NCI-H226 (cell line): ENCODE results near the gene PPP1R13L.
"Not testable (repeated sequence)": the region's sequence is repeated elsewhere in the genome, so short reads cannot be mapped to it uniquely, and the experiment has no call there.

Experiments
- DNase-seq: peaks from one replicate; pipeline ENCODE4 v3.0.0-alpha.2; 2015

PPP1R13L gene

GRCh38 chr19:45404557-45405434 is at the start of gene PPP1R13L:
PPP1R13L (minus strand) TSS chr19:45405069; CDS start chr19:45398318, 6,751 bp downstream.
- peak; percentile 36 for DNase-seq

DNA sequence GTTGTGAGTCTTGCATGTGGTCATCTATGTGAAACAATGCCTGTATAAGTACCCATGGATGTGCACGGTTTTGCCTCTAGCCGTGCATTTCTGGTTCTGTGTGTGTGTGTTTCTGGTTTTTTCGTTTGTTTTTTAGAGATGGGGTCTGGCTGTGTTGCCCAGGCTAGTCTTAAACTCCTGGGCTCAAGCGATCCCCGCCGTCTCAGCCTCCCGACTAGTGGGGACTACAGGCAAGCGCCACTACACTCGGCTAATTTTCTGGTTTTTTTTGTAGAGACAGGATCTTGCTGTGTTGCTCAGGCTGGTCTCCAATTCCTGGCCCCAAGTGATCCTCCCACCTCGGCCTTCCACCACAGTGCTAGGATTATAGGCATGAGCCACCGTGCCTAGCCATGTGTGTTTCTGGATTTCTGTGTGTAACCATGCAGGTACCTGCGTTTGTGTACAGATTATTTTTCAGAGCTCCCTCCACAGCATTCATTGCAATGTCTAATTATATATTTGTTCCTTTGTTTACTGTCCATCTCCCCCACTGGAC is 47.0 kb upstream of the PPP1R13L start:
- no peak for DNase-seq

DNA sequence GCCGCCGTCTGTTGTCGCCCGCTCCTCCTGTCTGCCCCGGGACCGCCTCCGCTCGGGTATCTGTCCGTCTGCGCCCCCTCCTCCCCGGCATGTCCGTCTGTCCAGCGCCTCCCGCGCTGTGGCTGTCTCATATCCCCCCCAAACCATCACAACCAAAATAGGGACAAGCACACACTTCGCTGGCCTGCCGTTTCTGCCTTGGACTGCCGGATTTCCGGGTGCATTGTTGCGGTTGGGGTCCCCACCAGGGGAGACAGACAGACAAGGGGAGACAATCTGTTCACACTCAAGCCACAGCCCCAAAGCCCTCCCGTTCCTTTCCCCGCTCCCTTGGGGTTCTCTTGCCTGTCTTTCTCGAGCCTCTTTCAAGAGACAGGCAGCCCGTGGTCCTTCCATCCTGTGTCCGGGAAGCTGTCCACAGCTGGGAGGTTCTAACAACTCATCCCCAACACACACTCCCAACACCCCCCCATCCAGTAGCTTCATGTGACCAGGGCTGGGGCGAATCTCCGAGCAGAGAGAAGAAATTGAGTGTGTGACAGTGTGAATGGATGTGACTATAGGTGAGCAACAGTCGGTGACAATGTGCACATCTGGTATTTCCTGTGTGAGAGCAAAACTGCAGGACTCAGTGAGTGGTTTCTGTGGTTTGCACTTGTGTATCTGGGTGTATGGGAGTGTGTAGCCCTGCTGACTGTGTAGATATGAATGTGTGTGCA is 46.4 kb upstream of the PPP1R13L start:
- no peak for DNase-seq

GRCh38 chr19:45450012-45450333 is 45.1 kb upstream of the PPP1R13L start:
- no peak for DNase-seq

DNA sequence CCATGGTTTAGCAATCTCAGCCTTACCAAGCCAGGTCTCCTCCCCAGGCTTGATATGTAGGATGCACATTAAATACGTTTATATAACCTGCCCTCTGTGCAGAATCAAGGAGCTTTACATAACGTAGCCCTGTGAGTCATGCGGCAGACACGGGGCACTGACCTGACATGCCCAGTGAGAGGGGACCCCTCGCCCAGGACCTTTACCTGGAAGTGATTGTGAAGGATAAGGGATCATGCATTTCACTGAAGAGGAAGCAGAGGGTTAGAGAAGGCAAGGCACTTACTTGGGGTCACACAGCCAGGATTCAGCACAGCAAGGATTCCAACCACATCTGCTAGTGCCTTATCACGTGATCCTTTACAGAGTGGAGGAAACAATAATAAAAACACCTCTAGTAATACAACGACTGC is 44.0 kb upstream of the PPP1R13L start:
- DNase-seq, result peak; percentile 66

- no peak for DNase-seq
Observed at GRCh38 chr19:45448425-45448756, 43.5 kb upstream of the PPP1R13L start.

GRCh38 chr19:45446944-45447343 is 42.1 kb upstream of the PPP1R13L start:
- DNase-seq, result no peak

GRCh38 chr19:45446295-45446694 is 41.4 kb upstream of the PPP1R13L start:
- no peak for DNase-seq

DNA sequence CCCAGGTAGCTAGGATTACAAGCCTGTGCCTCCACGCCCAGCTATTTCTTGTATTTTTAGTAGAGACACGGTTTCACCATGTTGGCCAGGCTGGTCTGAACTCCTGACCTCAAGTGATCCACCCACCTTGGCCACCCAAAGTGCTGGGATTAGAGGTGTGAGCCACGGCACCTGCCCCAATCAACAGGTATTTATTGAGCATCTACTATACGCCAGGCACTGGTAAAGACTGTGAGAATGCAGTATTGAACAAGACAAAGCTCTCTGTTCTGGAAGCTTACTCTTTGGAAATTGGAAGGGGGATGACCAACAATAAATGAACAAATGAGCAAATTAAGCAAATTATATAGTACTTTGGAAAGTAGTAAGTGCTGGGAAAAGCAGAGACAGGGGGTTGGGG is 40.3 kb upstream of the PPP1R13L start:
- DNase-seq, result no peak

DNA sequence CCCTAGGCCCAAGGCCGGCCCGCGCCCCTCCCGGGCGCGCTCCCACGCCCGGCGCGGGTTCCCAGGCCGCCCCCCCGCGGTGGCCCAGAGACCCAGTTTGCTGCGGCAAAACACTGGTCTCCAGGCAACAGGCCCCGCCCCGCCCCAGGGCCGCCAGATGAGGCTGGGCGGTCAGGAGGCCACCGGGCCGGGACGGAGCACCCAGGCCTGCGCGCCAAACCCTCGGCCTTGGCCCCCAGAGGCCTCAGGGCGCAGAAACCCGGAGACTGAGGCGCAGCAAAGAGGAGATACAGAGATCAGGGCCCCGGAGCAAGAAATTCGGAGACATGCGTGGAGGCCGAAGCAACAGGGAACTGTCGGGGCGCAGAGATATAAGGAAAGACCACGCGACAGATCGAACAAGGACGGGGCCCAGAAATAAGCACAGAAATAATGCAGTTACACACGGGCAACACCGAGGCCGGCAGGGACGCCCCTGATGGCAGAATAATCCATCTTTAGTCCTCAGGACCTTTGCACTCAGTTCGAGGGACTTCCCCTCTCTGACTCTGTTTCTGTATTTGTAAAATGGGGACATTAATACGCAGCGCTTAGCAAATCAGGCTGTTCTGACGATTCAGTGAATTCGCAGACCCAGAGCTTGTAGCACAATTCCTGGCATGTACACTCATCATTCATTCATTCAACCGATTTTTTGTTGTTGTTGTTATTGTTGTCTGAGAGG is 39.6 kb upstream of the PPP1R13L start:
- peak; percentile 67 for DNase-seq

DNA sequence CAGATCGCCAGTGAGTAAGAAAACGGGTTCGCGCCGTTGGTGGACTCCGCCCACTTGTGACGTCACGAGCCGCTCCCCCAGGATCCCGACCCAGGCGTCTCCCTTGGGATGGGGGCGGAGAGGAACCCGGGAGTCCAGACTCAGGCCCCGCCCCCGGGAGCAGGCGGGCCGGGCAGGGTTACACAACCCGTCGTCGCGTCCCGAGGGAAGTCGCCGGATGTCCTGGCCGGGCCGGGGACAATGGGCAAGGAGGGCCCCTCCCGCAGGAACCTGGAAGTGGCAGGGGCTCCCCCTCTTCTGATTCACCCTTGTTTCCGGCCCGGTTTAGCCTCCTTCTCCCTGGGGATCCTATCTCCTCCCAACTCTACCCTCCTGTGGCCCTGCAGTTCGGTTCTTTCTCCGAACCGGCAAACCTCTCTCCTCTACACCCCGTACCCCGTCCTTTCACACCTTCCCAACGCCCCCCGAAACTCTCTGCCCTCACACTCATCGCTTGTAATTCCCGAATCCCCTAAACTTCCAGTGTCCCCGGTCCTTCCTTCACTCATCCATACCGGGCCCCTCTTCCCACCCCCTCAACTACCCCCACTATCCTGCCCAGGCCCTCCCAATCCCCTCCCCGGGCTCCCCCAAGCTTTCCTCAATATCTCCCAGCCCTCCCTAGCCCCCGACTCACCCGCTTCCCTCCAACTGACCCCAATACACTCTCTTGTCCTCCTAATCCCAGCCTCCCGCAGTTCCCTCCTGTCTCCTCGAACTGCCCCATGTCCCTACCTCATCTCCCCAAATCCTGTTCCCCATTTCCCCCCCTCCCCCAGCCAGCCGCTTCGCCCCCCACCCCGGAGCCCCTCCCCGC is 38.8 kb upstream of the PPP1R13L start:
- peak; percentile 82 for DNase-seq

- DNase-seq, result no peak
Observed at GRCh38 chr19:45442778-45443461, 38.1 kb upstream of the PPP1R13L start.

GRCh38 chr19:45442408-45442777 is 37.5 kb upstream of the PPP1R13L start:
- DNase-seq, result no peak

- DNase-seq, result peak; percentile 61
Observed at GRCh38 chr19:45440873-45441654, 36.2 kb upstream of the PPP1R13L start.

GRCh38 chr19:45440259-45440638 is 35.4 kb upstream of the PPP1R13L start:
- no peak for DNase-seq

- DNase-seq, result peak; percentile 78
Observed at GRCh38 chr19:45439569-45440258, 34.8 kb upstream of the PPP1R13L start.

DNA sequence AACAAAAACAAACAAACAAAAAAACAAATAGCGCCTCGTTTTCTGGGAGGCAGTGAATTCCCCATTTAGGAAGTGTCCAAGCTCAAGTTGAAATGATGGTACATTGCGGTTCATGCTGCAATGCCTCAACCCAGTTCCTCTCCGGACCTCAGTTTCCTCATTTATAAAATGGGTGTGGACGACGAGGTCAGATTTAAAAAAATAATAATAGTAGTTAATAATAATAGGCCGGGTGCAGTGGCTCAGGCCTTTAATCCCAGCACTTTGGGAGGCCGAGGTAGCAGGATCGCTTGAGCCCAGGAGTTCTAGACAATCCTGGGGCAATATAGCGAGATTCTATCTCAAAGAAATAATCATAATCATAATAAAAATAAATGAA is 34.3 kb upstream of the PPP1R13L start:
- DNase-seq, result no peak

DNA sequence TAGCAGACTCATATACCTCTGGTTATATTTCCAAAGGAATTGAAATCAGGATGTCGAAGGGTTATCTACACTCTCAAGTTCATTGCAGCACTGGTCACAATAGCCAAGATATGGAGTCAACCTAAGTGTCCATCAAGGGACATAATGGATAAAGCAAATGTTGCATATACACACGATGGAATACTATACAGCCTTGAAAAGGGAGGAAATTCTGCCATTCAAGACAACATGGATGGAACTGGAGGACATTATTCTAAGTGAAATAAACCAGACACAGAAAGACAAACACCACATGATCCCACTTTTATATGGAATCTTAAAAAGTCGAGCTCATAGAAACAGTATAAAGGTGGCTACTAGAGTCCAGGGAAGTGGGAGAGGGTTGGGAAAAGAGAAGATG is 32.5 kb upstream of the PPP1R13L start:
- no peak for DNase-seq

- not testable (repeated sequence) for DNase-seq
Observed at GRCh38 chr19:45432543-45432942, 27.7 kb upstream of the PPP1R13L start.

DNA sequence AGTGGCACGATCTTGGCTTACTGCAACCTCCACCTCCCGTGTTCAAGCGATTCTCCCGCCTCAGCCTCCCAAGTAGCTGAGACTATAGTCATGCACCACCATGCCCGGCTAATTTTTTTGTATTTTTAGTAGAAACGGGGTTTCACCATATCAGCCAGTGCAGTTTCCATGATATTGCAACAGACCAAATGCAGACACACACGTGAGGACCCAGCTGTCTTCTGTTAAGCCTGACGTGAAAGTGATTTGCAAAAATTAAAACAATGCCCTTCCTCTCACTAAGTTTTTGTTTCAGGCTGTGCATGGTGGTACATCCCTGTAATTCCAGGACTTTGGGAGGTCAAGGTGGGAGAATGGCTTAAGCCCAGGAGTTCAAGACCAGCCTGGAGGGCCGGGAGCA is 26.1 kb upstream of the PPP1R13L start:
- DNase-seq, result not testable (repeated sequence)
